ENCODE results near the gene IER3IP1. TPM values are rescaled to one million over a fixed set of nuclear protein-coding genes. Genes with fewer than 3 reads are reported as not detected.

The IER3IP1 gene
- polyA plus RNA-seq, 1 donor from 2014 or later, result 27.1 TPM

DNA sequence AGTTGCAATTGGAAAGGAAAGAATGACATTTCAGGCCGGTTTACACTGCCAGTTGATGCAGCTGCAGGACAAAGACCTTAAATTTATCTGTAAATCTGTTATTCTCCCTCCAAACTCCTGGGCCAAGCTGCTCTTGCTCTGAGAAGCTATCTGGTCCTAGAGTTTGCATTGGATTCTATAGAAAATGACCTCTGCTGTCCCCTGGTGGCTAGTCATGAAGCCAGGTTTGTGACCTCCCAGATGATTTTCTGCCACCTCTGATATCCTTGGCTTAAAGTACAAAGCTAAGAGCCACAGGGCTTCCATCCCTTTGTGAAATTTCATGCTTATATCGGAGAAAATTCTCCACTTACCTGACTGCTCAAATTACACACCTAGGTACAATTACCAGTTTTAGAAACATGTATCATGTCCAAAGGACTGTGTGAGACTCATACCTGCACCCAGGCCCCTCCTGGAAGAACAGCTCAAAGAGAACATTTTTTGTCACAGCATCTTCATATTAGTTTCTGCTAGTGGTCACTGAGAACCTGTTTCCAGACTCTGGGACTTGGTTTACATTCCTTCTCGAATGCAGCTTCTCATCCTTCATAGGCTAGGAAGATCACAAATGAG, 28.9 kb upstream of the IER3IP1 start:
- Histone ChIP-seq H3K9me2 (ENCODE audit: insufficient read depth, low read length) (no peaks in the 10 kb centered on the region), H3F3A (ENCODE audit: insufficient read depth, low read length, poor library complexity, severe bottlenecking) (no peaks in the 10 kb centered on the region), H3K9ac (ENCODE audit: low read length) (no peak overlapping the region), H3K79me2 (replicated peaks; ENCODE audit: insufficient read depth, low read length) (no peaks in the 10 kb centered on the region), H3K27me3 (ENCODE audit: insufficient read depth, low read depth, low read length) (no peaks in the 10 kb centered on the region), H4K20me1 (ENCODE audit: insufficient read depth) (no peaks in the 10 kb centered on the region), H3K36me3 (ENCODE audit: insufficient read depth, low read length) (no peaks in the 10 kb centered on the region), H2AFZ (ENCODE audit: low read depth, low read length) (no peak overlapping the region), H3K9me3 (ENCODE audit: low read length) (no peaks in the 10 kb centered on the region), H3K4me3 (ENCODE audit: low read length) (no peak overlapping the region), H3K27ac (ENCODE audit: low read length) (no peak overlapping the region), H3K4me2 (ENCODE audit: low read length) (no peak overlapping the region)
- TF ChIP-seq EZH2 (IDR thresholded peaks at IDR 0.05; ENCODE audit: borderline replicate concordance, insufficient read depth, low read length, poor library complexity, severe bottlenecking) (no peak), EP300 (conservative IDR thresholded peaks at IDR 0.05; ENCODE audit: poor library complexity, severe bottlenecking) (no peak), MXI1 (conservative IDR thresholded peaks at IDR 0.05; ENCODE audit: poor library complexity, severe bottlenecking) (no peak), POLR2AphosphoS5 (IDR thresholded peaks at IDR 0.05) (no peak), RAD21 (conservative IDR thresholded peaks at IDR 0.05) (peak; percentile 60), SMC3 (conservative IDR thresholded peaks at IDR 0.05; ENCODE audit: poor library complexity) (peak; percentile 68), TAF1 (IDR thresholded peaks at IDR 0.05; ENCODE audit: low read depth) (no peak)
- TF ChIP-seq, protein P1, sequence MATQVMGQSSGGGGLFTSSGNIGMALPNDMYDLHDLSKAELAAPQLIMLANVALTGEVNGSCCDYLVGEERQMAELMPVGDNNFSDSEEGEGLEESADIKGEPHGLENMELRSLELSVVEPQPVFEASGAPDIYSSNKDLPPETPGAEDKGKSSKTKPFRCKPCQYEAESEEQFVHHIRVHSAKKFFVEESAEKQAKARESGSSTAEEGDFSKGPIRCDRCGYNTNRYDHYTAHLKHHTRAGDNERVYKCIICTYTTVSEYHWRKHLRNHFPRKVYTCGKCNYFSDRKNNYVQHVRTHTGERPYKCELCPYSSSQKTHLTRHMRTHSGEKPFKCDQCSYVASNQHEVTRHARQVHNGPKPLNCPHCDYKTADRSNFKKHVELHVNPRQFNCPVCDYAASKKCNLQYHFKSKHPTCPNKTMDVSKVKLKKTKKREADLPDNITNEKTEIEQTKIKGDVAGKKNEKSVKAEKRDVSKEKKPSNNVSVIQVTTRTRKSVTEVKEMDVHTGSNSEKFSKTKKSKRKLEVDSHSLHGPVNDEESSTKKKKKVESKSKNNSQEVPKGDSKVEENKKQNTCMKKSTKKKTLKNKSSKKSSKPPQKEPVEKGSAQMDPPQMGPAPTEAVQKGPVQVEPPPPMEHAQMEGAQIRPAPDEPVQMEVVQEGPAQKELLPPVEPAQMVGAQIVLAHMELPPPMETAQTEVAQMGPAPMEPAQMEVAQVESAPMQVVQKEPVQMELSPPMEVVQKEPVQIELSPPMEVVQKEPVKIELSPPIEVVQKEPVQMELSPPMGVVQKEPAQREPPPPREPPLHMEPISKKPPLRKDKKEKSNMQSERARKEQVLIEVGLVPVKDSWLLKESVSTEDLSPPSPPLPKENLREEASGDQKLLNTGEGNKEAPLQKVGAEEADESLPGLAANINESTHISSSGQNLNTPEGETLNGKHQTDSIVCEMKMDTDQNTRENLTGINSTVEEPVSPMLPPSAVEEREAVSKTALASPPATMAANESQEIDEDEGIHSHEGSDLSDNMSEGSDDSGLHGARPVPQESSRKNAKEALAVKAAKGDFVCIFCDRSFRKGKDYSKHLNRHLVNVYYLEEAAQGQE (IDR thresholded peaks at IDR 0.05; ENCODE audit: borderline replicate concordance), result no peak
- TF ChIP-seq, protein P2, sequence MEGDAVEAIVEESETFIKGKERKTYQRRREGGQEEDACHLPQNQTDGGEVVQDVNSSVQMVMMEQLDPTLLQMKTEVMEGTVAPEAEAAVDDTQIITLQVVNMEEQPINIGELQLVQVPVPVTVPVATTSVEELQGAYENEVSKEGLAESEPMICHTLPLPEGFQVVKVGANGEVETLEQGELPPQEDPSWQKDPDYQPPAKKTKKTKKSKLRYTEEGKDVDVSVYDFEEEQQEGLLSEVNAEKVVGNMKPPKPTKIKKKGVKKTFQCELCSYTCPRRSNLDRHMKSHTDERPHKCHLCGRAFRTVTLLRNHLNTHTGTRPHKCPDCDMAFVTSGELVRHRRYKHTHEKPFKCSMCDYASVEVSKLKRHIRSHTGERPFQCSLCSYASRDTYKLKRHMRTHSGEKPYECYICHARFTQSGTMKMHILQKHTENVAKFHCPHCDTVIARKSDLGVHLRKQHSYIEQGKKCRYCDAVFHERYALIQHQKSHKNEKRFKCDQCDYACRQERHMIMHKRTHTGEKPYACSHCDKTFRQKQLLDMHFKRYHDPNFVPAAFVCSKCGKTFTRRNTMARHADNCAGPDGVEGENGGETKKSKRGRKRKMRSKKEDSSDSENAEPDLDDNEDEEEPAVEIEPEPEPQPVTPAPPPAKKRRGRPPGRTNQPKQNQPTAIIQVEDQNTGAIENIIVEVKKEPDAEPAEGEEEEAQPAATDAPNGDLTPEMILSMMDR (IDR thresholded peaks at IDR 0.05; ENCODE audit: poor library complexity, severe bottlenecking), result peak; percentile 64

DNA sequence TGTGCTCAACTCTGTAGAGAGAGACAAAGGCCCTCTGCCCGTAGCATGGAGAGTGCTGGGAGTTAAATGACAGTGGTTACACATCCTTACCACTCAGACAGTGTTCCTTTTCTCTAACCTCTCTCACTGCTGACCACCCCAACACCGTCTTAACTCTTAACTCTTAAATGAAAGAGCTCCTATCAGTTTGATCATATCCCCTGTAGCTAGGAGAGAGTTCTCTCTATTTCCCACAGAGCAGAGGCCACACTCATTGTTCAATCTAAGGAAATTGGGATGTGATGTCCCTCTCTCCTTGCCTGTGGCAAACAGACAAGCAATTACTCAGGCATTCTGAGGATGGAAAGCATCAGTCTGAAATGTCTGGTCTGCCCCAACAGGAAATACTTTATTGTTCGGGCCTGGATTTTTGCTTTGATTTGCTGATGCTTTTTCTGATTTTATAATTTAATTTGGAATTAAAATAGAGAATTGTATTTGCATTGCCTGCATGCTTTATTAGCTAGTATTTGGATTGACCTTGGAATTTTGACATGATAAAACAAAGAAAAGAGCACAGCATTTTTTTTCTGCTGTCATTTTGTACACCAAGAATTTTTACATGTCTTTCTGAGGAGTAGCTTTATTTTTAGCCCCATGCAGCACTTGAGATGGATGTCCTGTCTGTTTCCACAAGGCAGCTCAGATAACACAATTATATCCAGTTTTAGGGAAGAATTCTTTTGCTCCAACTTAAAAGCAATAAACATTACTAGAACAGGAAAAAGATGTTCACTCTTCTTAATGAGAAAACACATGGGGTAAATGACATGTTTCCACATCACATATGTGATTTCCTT, 27.7 kb upstream of the IER3IP1 start:
- H3K4me2 ChIP-seq (ENCODE audit: low read length), result no peak overlapping the region
- no peaks in the 10 kb centered on the region for H3F3A ChIP-seq (ENCODE audit: insufficient read depth, low read length, poor library complexity, severe bottlenecking)
- no peak overlapping the region for H3K9ac ChIP-seq (ENCODE audit: low read length)
- H3K36me3 ChIP-seq (ENCODE audit: insufficient read depth, low read length), result no peaks in the 10 kb centered on the region
- no peaks in the 10 kb centered on the region for H3K79me2 ChIP-seq (replicated peaks; ENCODE audit: insufficient read depth, low read length)
- no peak overlapping the region for H3K27ac ChIP-seq (ENCODE audit: low read length)
- TF ChIP-seq EP300 (conservative IDR thresholded peaks at IDR 0.05; ENCODE audit: poor library complexity, severe bottlenecking) (no peak), POLR2AphosphoS5 (IDR thresholded peaks at IDR 0.05) (no peak), SMC3 (conservative IDR thresholded peaks at IDR 0.05; ENCODE audit: poor library complexity) (no peak), RAD21 (conservative IDR thresholded peaks at IDR 0.05) (no peak), MXI1 (conservative IDR thresholded peaks at IDR 0.05; ENCODE audit: poor library complexity, severe bottlenecking) (no peak), TAF1 (IDR thresholded peaks at IDR 0.05; ENCODE audit: low read depth) (no peak), EZH2 (IDR thresholded peaks at IDR 0.05; ENCODE audit: borderline replicate concordance, insufficient read depth, low read length, poor library complexity, severe bottlenecking) (no peak)
- TF ChIP-seq, protein P1 (IDR thresholded peaks at IDR 0.05; ENCODE audit: borderline replicate concordance), result no peak
- TF ChIP-seq, protein P2 (IDR thresholded peaks at IDR 0.05; ENCODE audit: poor library complexity, severe bottlenecking), result no peak
- H3K9me2 ChIP-seq (ENCODE audit: insufficient read depth, low read length), result no peaks in the 10 kb centered on the region
- no peak overlapping the region for H3K4me3 ChIP-seq (ENCODE audit: low read length)
- H3K9me3 ChIP-seq (ENCODE audit: low read length), result no peaks in the 10 kb centered on the region
- H4K20me1 ChIP-seq (ENCODE audit: insufficient read depth), result no peaks in the 10 kb centered on the region
- H3K27me3 ChIP-seq (ENCODE audit: insufficient read depth, low read depth, low read length), result no peaks in the 10 kb centered on the region
- H2AFZ ChIP-seq (ENCODE audit: low read depth, low read length), result no peak overlapping the region
